ENCODE data around the gene KDM1B.
"Not testable (repeated sequence)": the region's sequence is repeated elsewhere in the genome, so short reads cannot be mapped to it uniquely, and the experiment has no call there.

GRCh38 chr6:18151391-18151790 is 3.8 kb upstream of the KDM1B start:
- not testable (repeated sequence) for TF ChIP-seq CTCF (conservative IDR thresholded peaks at IDR 0.05; ENCODE audit: low read depth in 2 of 2); EZH2phosphoT487 (IDR thresholded peaks at IDR 0.05; ENCODE audit: unreplicated experiment); ETS1 (IDR thresholded peaks at IDR 0.05)

Measured in GM23338 (cell line).